Adipocyte (in vitro differentiated cells): ENCODE data around the gene MRM1.

ENCODE experiments used
- DNase-seq: peaks from one replicate; pipeline ENCODE4 v3.0.0-alpha.2; 2015; ENCODE audit warnings: low read depth
- H3K27me3 ChIP-seq: replicated peaks from 2 replicates; pipeline ENCODE4 v1.7.0; 2013; ENCODE audit warnings: mild to moderate bottlenecking, low read length, moderate library complexity; ENCODE audit not compliant: control insufficient read depth, insufficient read depth
- H3K36me3 ChIP-seq: 2 replicates; pipeline ENCODE4 v1.7.0; 2013; ENCODE audit warnings: low read length, mild to moderate bottlenecking, moderate library complexity; ENCODE audit not compliant: control insufficient read depth, insufficient read depth, severe bottlenecking
- H3K4me1 ChIP-seq: 2 replicates; pipeline ENCODE4 v1.7.0; 2013; ENCODE audit warnings: mild to moderate bottlenecking, low read length, moderate library complexity; ENCODE audit not compliant: control insufficient read depth, insufficient read depth
- H3K4me3 ChIP-seq: 2 replicates; pipeline ENCODE4 v1.7.0; 2013; ENCODE audit warnings: mild to moderate bottlenecking, low read length, moderate library complexity
- H3K9ac ChIP-seq: 2 replicates; pipeline ENCODE4 v1.7.0; 2013; ENCODE audit warnings: mild to moderate bottlenecking, low read length, moderate library complexity
- H3K9me3 ChIP-seq: 2 replicates; pipeline ENCODE4 v1.7.0; 2013; ENCODE audit warnings: mild to moderate bottlenecking, low read length, moderate library complexity; ENCODE audit not compliant: control insufficient read depth

Gene MRM1

DNA sequence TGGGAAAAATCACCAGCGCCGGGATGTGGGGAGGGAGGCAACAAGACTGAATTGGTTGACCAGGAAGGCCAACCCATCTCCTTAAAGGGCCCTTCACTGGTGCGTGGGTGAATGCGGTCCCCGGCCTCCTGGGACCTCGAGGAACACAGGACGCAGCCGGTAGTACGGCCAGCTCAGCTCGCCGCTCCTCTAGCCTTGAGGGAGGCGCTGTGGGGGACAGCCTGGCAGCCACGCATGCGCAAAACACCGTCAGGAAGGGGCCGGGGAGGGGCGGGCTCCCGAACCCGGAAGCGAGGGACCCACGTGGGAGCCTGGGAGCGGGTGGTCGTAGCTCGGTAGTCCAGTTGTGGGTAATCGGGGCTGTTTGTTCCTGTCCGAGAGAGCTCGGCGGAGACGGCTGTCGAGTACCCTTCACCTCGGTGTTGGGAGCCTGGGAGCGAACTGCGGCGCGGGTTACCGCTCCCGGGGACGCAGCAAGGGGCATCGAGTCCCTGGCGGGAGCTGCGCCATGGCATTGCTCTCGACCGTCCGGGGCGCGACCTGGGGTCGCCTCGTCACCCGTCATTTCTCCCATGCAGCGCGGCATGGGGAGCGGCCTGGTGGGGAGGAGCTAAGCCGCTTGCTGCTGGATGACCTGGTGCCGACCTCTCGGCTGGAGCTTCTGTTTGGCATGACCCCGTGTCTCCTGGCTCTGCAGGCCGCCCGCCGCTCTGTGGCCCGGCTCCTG, at the start of gene MRM1:
MRM1 (plus strand) TSS at position 281 of the 727 bp plus-strand sequence; CDS start at position 509, 228 bp downstream.
- Histone ChIP-seq H3K36me3 (peaks cover 27% of the 10 kb centered on the region), H3K9me3 (no peaks in the 10 kb centered on the region), H3K4me3 (peak within 1 kb of the TSS; percentile 96), H3K27me3 (no peaks in the 10 kb centered on the region), H3K9ac (peak within 1 kb of the TSS; percentile 92), H3K4me1 (peaks cover 16% of the 10 kb centered on the region)
- peak; percentile 97 for DNase-seq

- H3K9me3 ChIP-seq = no peaks in the 10 kb centered on the region
- no peak overlapping the region for H3K9ac ChIP-seq
- no peaks in the 10 kb centered on the region for H3K27me3 ChIP-seq
- H3K4me3 ChIP-seq = peak overlapping the region; percentile 39
- no peak for DNase-seq
- H3K36me3 ChIP-seq = peaks cover 41% of the 10 kb centered on the region
- H3K4me1 ChIP-seq = peaks cover 34% of the 10 kb centered on the region
Observed at GRCh38 chr17:36553459-36553858, 47.9 kb upstream of the MRM1 start.

- DNase-seq = no peak
- Histone ChIP-seq H3K27me3 (no peaks in the 10 kb centered on the region), H3K4me3 (no peak overlapping the region), H3K4me1 (peaks cover 20% of the 10 kb centered on the region), H3K9me3 (no peaks in the 10 kb centered on the region), H3K36me3 (peaks cover 81% of the 10 kb centered on the region), H3K9ac (peak overlapping the region; percentile 38)
Observed at GRCh38 chr17:36566081-36566480, 35.3 kb upstream of the MRM1 start.

DNA sequence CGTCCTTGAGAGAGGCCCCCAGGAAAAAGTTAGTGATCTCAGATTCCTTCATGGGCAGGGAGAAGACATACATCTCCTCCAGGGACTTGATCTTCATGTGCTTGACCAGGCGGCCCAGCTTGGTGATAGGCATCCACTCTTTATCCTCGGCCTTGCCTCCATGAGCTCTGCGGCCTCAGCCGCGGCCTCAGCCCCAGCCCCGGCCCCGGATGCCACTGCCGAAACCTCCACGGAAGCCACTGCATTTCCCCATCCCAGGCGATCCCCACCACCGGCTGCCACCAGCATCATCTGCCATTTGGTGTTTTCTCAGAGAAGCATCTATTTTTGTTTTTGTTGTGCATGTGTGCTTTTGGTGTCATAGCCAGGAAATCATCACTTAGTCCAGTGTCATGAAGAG, 26.4 kb upstream of the MRM1 start:
- no peak for DNase-seq
- Histone ChIP-seq H3K9me3 (no peaks in the 10 kb centered on the region), H3K4me3 (no peak overlapping the region), H3K9ac (no peak overlapping the region), H3K4me1 (peaks cover 22% of the 10 kb centered on the region), H3K36me3 (peaks cover 82% of the 10 kb centered on the region), H3K27me3 (no peaks in the 10 kb centered on the region)

GRCh38 chr17:36576793-36577192, 24.6 kb upstream of the MRM1 start:
- no peaks in the 10 kb centered on the region for H3K27me3 ChIP-seq
- H3K4me1 ChIP-seq = peaks cover 22% of the 10 kb centered on the region
- H3K9ac ChIP-seq = no peak overlapping the region
- DNase-seq = no peak
- H3K36me3 ChIP-seq = peaks cover 82% of the 10 kb centered on the region
- H3K9me3 ChIP-seq = no peaks in the 10 kb centered on the region
- H3K4me3 ChIP-seq = no peak overlapping the region

DNA sequence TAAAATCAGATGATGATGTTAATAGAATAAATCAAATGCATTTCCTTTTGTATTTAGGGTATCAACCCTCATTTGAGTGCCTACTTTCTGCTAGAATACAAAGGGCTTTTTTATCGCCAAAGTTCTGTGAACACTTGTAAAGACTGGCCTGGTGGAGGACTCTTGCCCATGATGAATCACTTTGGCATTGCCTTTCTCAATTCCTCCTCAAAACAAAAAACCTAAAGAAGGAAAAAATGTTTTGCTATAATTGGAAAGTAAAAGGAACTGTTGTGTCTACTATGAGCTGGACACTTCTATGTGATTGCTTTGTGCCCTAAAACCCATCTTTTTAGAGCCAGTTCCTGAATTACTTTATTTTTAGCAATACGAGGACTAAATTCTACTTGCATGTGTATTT, 22.7 kb upstream of the MRM1 start:
- no peaks in the 10 kb centered on the region for H3K27me3 ChIP-seq
- H3K9me3 ChIP-seq = no peaks in the 10 kb centered on the region
- DNase-seq = peak; percentile 40
- no peak overlapping the region for H3K4me3 ChIP-seq
- H3K9ac ChIP-seq = no peak overlapping the region
- peaks cover 82% of the 10 kb centered on the region for H3K36me3 ChIP-seq
- peaks cover 29% of the 10 kb centered on the region for H3K4me1 ChIP-seq

DNA sequence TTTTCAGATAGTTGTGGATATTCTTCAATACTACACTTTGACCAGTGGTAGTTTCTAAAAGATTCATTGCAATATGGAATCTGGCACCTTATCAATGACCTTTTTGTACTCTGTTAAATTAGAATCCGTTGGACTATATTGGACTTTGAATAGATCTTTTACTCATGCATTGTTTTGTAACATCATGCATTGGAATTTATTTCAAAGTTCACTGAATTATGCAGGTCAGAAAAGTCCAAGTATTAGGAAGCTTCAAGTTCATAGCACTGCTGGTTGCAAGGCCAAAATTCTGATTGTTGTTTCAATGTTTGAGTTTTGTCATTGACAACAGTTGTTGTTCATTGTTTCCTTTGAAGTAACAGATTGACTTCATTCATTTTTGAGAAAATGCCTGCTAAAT, 17.6 kb upstream of the MRM1 start:
- H3K36me3 ChIP-seq = peaks cover 97% of the 10 kb centered on the region
- DNase-seq = no peak

GRCh38 chr17:36586138-36586537, 15.2 kb upstream of the MRM1 start:
- Histone ChIP-seq H3K27me3 (no peaks in the 10 kb centered on the region), H3K9me3 (no peaks in the 10 kb centered on the region), H3K9ac (no peak overlapping the region), H3K4me1 (peaks cover 37% of the 10 kb centered on the region), H3K36me3 (peaks cover 92% of the 10 kb centered on the region), H3K4me3 (no peak overlapping the region)
- DNase-seq = no peak

More for the DNA sequence above, 17.6 kb upstream of the MRM1 start:
- H3K27me3 ChIP-seq = no peaks in the 10 kb centered on the region
- H3K9me3 ChIP-seq = no peaks in the 10 kb centered on the region
- no peak overlapping the region for H3K4me3 ChIP-seq
- peak overlapping the region; percentile 3 for H3K9ac ChIP-seq
- peaks cover 23% of the 10 kb centered on the region for H3K4me1 ChIP-seq

- Histone ChIP-seq H3K9ac (no peak overlapping the region), H3K36me3 (peaks cover 54% of the 10 kb centered on the region), H3K9me3 (no peaks in the 10 kb centered on the region), H3K4me1 (peaks cover 36% of the 10 kb centered on the region), H3K4me3 (no peak overlapping the region), H3K27me3 (no peaks in the 10 kb centered on the region)
- DNase-seq = no peak
Observed at GRCh38 chr17:36590082-36590481, 11.3 kb upstream of the MRM1 start.

GRCh38 chr17:36591434-36592315, 9.7 kb upstream of the MRM1 start, which contains the start of gene DHRS11:
Gene DHRS11, plus strand, starts transcription at chr17:36591879. Its CDS starts 131 bp downstream, at chr17:36592010.
- peaks cover 45% of the 10 kb centered on the region for H3K36me3 ChIP-seq
- H3K27me3 ChIP-seq = no peaks in the 10 kb centered on the region
- H3K9me3 ChIP-seq = no peaks in the 10 kb centered on the region
- peak within 1 kb of the TSS; percentile 88 for H3K9ac ChIP-seq
- DNase-seq = peak; percentile 91
- H3K4me3 ChIP-seq = peak within 1 kb of the TSS; percentile 84
- peaks cover 36% of the 10 kb centered on the region for H3K4me1 ChIP-seq

GRCh38 chr17:36592316-36592715, 9.1 kb upstream of the MRM1 start:
- peak; percentile 37 for DNase-seq
- H3K9ac ChIP-seq = peak overlapping the region; percentile 88

More at GRCh38 chr17:36592316-36592715, 9.1 kb upstream of the MRM1 start:
- Histone ChIP-seq H3K27me3 (no peaks in the 10 kb centered on the region), H3K4me3 (peak overlapping the region; percentile 84), H3K9me3 (no peaks in the 10 kb centered on the region), H3K4me1 (peaks cover 36% of the 10 kb centered on the region), H3K36me3 (peaks cover 45% of the 10 kb centered on the region)
